GM12874 (cell line): ENCODE data around the gene PUS10.

Experiments
- CTCF ChIP-seq: IDR thresholded peaks from 2 replicates; pipeline ENCODE4 v1.5.1; 2011; ENCODE audit warnings: low read depth, mild to moderate bottlenecking, control low read depth, low read length, moderate library complexity; ENCODE audit not compliant: insufficient read depth

PUS10 gene

DNA sequence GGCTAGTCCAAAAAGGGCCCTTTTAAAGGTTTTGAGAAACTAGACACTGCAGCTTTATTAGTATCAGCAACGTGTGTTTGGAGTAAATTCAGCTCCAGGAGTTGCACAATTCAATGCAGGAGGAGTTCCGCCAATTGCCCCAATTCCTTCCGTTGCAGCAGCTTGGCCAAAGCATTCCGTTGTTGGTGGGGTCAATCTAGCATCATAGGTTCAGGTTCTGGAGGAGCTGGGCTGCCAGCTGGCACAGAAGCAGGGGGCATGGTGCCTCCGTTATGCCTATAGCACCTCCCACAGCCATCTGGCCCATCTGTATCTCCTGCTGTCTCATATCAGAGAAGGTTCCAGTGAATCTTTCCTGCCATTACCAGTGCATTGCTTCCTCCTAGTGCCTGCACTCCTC lies 81.3 kb downstream of the PUS10 start:
- no peak for TF ChIP-seq CTCF

DNA sequence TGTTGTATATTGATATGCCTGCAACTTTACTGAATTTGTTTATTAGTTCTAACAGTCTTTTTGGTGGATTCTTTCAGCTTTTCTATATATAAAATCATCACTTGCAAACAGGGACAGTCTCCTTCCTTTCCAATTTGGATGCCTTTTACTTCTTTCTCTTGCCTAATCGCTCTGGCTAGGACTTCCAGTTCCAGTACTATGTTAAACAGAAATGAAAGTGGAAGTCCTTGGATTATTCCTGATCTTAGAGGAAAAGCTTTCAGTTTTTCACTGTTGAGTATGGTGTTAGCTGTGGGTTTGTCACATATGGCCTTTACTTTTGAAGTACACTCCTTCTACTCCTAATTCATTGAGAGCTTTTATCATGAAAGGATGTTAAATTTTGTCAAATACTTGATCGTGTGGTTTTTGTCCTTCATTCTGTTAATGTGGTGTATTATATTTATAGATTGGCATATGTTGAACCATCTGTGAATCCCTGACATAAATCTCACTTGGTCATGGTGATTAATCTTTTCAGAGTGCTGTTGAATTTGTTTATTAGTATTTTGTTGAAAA lies 83.8 kb downstream of the PUS10 start:
- no peak for TF ChIP-seq CTCF

DNA sequence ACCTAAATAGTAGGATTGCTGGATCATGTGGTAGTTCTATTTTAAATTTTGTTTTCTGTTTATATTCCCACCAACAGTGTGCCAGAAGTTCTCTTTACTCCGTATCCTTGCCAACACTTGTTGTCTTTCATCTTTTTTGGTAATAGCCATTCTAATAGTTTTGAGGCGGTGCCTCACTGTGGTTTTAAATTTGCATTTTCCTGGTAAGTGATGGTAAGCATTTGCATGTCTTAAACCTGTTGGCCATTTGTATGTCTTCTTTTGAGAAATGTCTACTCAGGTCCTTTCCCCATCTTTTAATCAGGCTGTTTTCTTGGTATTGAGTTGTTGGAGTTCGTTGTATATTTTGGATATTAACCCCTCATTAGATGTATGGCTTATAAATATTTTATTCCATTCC lies 85.1 kb downstream of the PUS10 start:
- no peak for TF ChIP-seq CTCF

DNA sequence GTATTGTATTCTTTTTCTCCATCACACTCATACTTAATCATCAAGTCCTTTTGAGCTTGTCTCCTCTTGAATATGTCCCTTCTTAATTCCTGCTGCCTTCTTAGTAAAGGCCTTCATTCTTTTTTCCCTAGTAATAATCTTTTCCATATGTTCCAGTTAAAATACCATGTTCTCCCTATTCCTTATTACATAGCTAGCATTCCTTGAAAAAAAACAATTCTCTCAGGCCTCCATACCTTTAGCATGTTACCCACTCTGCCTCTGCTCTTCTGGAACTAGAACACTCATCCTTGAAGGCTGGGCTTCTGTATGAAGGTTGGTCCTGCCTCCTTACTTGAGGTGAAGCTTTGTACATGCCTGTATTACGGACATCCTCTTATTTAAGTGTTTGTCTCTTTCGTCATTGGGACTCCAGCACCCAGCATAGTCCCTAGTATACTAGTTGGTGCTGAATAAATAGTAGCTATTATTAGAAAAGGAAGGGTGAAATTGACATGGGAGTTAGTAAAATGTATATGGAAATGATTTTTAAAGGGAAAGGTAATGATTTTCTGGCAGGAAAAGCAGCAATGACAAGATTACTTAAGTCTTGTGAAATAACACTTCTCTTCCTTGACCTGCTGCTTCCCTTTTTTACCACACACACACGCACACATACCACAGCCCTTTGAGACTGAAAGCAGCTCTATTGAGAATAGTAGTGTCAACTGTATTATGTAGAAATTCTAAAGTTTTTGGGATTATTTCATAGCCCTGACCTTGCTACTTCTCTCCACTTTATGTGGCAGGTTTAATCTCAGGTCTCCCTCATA lies 91.1 kb downstream of the PUS10 start:
- TF ChIP-seq CTCF = no peak

- no peak for TF ChIP-seq CTCF
These were observed 91.9 kb downstream of the PUS10 start for GRCh38 chr2:60925994-60926740.

DNA sequence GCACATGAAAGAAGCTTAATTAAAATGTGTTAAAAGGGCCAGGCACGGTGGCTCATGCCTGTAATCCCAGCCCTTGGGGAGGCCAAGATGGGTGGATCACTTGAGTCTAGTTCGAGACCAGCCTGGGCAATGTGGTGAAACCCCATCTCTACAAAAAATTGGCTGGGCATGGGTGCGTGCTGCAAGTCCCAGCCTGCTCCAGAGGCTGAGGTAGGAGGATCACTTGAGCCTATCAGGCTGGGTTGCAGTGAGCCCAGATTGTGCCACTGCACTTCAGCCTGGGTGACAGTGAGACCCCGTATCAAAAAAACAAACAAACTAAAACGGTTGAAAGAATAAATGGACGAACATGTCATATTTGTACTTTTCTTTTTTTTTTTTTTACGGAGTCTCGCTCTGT lies 110.7 kb downstream of the PUS10 start:
- TF ChIP-seq CTCF = no peak

DNA sequence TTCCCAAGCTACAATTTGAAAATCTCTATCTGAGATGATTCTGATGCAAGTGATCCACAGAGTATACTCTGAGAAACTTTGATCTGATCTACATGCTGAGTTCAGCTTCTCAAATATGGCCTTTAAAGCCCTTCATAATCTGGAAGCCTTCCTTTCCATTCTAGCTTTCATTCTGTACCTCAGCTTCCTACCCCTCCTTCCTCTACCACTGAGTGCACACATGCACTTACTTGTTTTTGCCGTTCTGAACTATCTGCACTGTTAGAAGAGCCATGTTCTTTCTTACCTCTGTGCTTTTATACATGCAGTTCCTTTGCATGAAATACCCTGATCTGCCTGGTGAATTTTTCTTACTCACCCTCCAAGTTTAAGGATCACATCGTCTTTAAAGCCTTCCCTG lies 111.7 kb downstream of the PUS10 start:
- TF ChIP-seq CTCF = no peak
